ENCODE results near the gene CCL3. TPM values are rescaled to one million over a fixed set of nuclear protein-coding genes. Genes with fewer than 3 reads are reported as not detected.

The CCL3 gene
- total and polyA plus RNA-seq, 2 donors (not counting 3 experiments of a cell fraction or from before 2014, with no cell fraction given): not detected

GRCh38 chr17:36049643-36050042 is 40.3 kb downstream of the CCL3 start:
- ChIA-PET CTCF (no interaction called here), POLR2A (no interaction called here)
- Histone ChIP-seq H3K27ac (ENCODE audit: insufficient read depth, low read depth, low read length) (no peak overlapping the region), H3K9me3 (replicated peaks; ENCODE audit: control insufficient read depth, insufficient read depth, low read length) (no peaks in the 10 kb centered on the region), H3K9me1 (replicated peaks; ENCODE audit: control insufficient read depth, extremely low read depth, insufficient read depth, low read length) (no peaks in the 10 kb centered on the region), H3K36me3 (ENCODE audit: control insufficient read depth in 2 of 2, extremely low read depth in 1 of 2, insufficient read depth in 2 of 2, low read length in 2 of 2) (no peaks in the 10 kb centered on the region), H3K4me3 (replicated peaks in 1 of 3; ENCODE audit: insufficient read depth in 1 of 3, low read depth in 1 of 3, low read length in 3 of 3) (no peak overlapping the region), H3K79me2 (ENCODE audit: control insufficient read depth, insufficient read depth, low read length) (no peaks in the 10 kb centered on the region), H2AFZ (ENCODE audit: low read depth, low read length) (no peak overlapping the region), H3K27me3 (ENCODE audit: control insufficient read depth in 2 of 2, insufficient read depth in 2 of 2, low read length in 2 of 2) (peaks cover 0 to 2% of the 10 kb centered on the region in 2 experiments), H3K4me2 (ENCODE audit: insufficient read depth, low read length) (no peak overlapping the region), H3K9ac (replicated peaks; ENCODE audit: extremely low read depth, insufficient read depth, low read length) (no peak overlapping the region), H4K20me1 (replicated peaks; ENCODE audit: control insufficient read depth, extremely low read depth, insufficient read depth, low read length) (no peaks in the 10 kb centered on the region), H3K4me1 (ENCODE audit: control insufficient read depth, extremely low read depth, insufficient read depth, low read length) (no peaks in the 10 kb centered on the region)
- TF ChIP-seq JUN (IDR thresholded peaks at IDR 0.05; ENCODE audit: borderline replicate concordance, insufficient read depth, insufficient read length, low read depth) (no peak), GATA2 (IDR thresholded peaks at IDR 0.05; ENCODE audit: insufficient read depth, insufficient read length, low read depth, low read length) (no peak), POLR2A (IDR thresholded peaks at IDR 0.05; ENCODE audit: low read depth, low read length) (no peak), MAX (IDR thresholded peaks at IDR 0.05; ENCODE audit: insufficient read depth, insufficient read length) (no peak), FOS (IDR thresholded peaks at IDR 0.05; ENCODE audit: borderline replicate concordance, insufficient read depth, low read length) (no peak), EZH2 (IDR thresholded peaks at IDR 0.05; ENCODE audit: borderline replicate concordance, low read depth, low read length, severe bottlenecking) (no peak), CTCF (IDR thresholded peaks at IDR 0.05; ENCODE audit: extremely low read depth in 1 of 2, insufficient read depth in 1 of 2, low read depth in 1 of 2, low read length in 2 of 2) (no peak), MYC (IDR thresholded peaks at IDR 0.05; ENCODE audit: low read depth, low read length) (no peak), POLR2AphosphoS5 (IDR thresholded peaks at IDR 0.05; ENCODE audit: insufficient read depth, low read depth, low read length) (no peak)
- intact Hi-C loops (cut with micrococcal nuclease): no loop called here
- DNase-seq (ENCODE audit: low read depth, low spot score) (no peak), FAIRE-seq (no peak)
- no TSS peak for BruUV-seq (replicated peaks)
- dilution Hi-C loops (cut with MboI; ENCODE audit: extremely low pct_ligation_motif_present, low sequenced_read_pairs): no loop called here
